ENCODE measurements around the gene FMO3. TPM values are rescaled to one million over a fixed set of nuclear protein-coding genes. Genes with fewer than 3 reads are reported as not detected.

The FMO3 gene
- total RNA-seq, 2 donors from 2014 or later: not detected

GRCh38 chr1:171109966-171110365 is 19.3 kb downstream of the FMO3 start:
- no peaks in the 10 kb centered on the region for H3K36me3 Mint-ChIP-seq
- DNase-seq (ENCODE audit: low spot score in 2 of 2) (no peak), ATAC-seq (no peak)
- no peak overlapping the region for H3K27ac Mint-ChIP-seq
- H3K9me3 Mint-ChIP-seq: peaks cover 0 to 5% of the 10 kb centered on the region in 2 donors

DNA sequence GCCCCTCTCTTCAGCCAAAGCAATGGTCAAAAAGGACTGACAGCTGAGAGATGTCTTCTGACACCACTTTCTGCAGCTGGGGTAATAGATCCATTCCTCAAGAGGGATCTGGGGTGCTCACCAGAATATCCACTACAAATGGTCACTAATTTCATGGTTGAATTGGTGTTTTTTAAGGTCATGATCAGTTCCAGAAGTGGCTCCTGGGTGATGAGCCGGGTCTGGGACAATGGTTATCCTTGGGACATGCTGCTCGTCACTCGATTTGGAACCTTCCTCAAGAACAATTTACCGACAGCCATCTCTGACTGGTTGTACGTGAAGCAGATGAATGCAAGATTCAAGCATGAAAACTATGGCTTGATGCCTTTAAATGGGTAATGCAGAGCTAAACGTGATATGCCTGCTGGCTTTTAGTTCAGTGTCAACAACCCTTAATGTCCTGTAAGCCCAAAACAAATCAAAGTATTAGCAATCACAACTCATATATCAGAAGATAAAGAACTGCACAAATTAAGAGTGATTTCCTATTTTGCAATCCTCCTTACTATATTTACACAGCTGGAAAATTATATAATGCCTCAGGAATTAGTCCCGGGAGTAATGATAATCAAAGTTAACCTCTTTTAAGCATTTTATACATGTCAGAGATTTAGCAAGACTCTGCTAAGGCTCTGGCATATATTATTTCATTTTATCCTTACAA is 20.1 kb downstream of the FMO3 start:
- Mint-ChIP-seq H3K27ac (no peak overlapping the region), H3K9me3 (peaks cover 0 to 5% of the 10 kb centered on the region in 2 donors), H3K36me3 (no peaks in the 10 kb centered on the region)
- DNase-seq (ENCODE audit: low spot score in 2 of 2) (no peak), ATAC-seq (no peak)

DNA sequence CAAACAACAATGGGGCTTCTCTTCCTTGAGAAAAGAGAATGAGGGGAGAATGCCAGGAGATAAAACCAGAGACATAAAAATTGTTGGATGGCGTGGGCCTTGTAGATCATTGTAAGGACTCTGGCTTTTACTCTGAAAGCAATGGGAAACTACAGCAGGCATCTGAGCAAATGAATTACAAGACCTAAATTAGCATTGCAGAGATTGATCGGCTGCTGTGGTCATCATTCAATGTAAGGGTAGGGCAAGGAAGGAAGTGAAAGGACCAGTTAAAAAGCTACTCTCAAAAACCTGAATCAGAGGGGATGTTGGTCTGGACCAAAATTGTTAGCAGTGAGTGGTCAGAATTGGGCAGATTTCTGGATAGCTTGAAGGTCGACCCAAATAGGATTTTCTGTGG is 21.4 kb downstream of the FMO3 start:
- ATAC-seq (no peak), DNase-seq (ENCODE audit: low spot score in 2 of 2) (no peak)
- Mint-ChIP-seq H3K36me3 (no peaks in the 10 kb centered on the region), H3K9me3 (peaks cover 0 to 5% of the 10 kb centered on the region in 2 donors), H3K27ac (no peak overlapping the region)

DNA sequence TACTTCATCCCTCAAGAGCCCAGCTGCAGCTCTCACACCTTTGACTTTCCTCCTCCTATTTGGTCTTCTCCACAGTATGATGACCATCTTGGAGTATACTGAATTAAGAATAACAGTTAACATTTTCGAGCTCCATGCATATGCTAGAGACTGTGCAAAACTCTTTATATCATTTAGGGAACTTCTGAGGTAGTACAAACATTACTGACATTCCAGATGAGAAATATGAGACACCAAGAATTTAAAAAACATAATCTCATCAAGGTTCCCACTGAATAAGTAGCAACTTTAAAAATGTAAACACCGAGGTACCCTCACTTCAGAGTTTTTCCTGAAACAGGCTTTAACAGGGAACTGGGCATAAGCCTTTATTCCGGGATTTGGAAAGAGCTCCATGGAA is 22.7 kb downstream of the FMO3 start:
- no peaks in the 10 kb centered on the region for H3K36me3 Mint-ChIP-seq

GRCh38 chr1:171115280-171115897 is 24.7 kb downstream of the FMO3 start:
- DNase-seq (ENCODE audit: low spot score in 2 of 2): no peak
- ATAC-seq: no peak
- H3K36me3 Mint-ChIP-seq: no peaks in the 10 kb centered on the region
- H3K27ac Mint-ChIP-seq: no peak overlapping the region
- H3K9me3 Mint-ChIP-seq: peaks cover 0 to 5% of the 10 kb centered on the region in 2 donors

More for the DNA sequence above, 22.7 kb downstream of the FMO3 start:
- Mint-ChIP-seq H3K9me3 (peaks cover 0 to 5% of the 10 kb centered on the region in 2 donors), H3K27ac (no peak overlapping the region)
- DNase-seq (ENCODE audit: low spot score in 2 of 2) (no peak), ATAC-seq (no peak)

DNA sequence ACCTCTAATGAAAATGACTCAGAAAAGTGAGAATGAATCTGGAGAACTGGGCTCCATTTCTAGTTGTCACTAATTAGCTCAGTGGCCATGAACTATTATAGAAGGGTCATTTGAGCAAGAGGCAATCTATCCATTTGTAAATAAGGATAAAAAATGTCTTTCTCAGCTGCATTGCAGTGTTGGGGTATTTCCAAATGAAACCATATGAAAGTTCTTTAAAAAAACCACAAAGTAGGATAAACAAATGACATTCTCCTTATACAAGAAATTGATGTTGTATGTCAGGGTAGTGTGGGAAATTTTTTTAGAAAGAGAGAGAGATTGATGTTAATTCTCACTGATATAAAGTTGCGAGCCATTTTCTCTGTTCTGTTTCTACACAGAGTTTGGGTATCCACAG is 26.0 kb downstream of the FMO3 start:
- no peaks in the 10 kb centered on the region for H3K36me3 Mint-ChIP-seq
- peaks cover 0 to under 1% of the 10 kb centered on the region in 2 donors for H3K9me3 Mint-ChIP-seq
- no peak overlapping the region for H3K27ac Mint-ChIP-seq
- DNase-seq (ENCODE audit: low spot score in 2 of 2): no peak
- no peak for ATAC-seq

GRCh38 chr1:171117085-171117484 is 26.4 kb downstream of the FMO3 start:
- H3K27ac Mint-ChIP-seq: no peak overlapping the region
- ATAC-seq (no peak), DNase-seq (ENCODE audit: low spot score in 2 of 2) (no peak)
- H3K36me3 Mint-ChIP-seq: no peaks in the 10 kb centered on the region
- H3K9me3 Mint-ChIP-seq: no peaks in the 10 kb centered on the region

DNA sequence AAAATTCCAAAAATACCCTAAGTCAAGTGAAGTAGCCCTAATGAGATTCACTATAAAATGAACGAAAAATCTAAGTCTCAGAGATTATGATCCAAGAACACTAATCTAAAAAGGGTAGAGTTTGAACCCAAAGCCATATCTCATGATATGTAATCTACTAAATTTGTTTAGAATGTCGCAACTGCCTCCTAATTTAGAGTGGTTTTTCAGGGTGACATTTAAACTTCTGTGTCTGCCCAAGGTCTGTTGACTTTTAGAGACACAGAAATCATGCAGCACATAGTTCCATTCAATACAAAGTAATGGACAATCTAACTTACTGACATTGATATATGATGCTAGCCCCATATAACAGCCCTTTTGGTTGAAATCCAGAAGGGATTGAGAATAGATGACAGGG is 28.9 kb downstream of the FMO3 start:
- DNase-seq (ENCODE audit: low spot score in 2 of 2) (no peak), ATAC-seq (no peak)
- Mint-ChIP-seq H3K27ac (no peak overlapping the region), H3K36me3 (no peaks in the 10 kb centered on the region), H3K9me3 (no peaks in the 10 kb centered on the region)

- ATAC-seq: no peak
- H3K9me3 Mint-ChIP-seq: no peaks in the 10 kb centered on the region
- DNase-seq (ENCODE audit: low spot score in 2 of 2): no peak
- H3K27ac Mint-ChIP-seq: no peak overlapping the region
- no peaks in the 10 kb centered on the region for H3K36me3 Mint-ChIP-seq
Measured at GRCh38 chr1:171122299-171122698, 31.6 kb downstream of the FMO3 start.

DNA sequence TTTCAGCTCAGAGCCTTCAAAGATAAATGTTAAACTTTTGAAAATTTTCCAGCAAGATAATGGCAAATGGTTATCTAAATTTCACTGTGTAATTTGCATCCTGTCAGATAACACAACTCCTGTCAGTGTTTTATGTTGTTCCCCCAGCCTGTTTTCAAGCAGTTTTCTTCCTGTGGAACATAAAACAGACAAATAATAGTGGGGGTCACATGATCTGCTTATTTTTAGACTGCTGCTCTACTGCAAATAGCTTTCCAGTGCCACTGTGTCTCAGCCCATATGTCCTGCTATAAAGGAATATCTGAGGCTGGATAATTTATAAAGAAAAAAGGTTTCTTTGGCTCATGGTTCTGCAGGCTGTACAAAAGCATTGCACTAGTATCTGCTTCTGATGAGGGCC is 32.2 kb downstream of the FMO3 start:
- no peak for DNase-seq (ENCODE audit: low spot score in 2 of 2)
- ATAC-seq: no peak
- H3K27ac Mint-ChIP-seq: no peak overlapping the region
- no peaks in the 10 kb centered on the region for H3K36me3 Mint-ChIP-seq
- peaks cover 0 to 4% of the 10 kb centered on the region in 2 donors for H3K9me3 Mint-ChIP-seq

DNA sequence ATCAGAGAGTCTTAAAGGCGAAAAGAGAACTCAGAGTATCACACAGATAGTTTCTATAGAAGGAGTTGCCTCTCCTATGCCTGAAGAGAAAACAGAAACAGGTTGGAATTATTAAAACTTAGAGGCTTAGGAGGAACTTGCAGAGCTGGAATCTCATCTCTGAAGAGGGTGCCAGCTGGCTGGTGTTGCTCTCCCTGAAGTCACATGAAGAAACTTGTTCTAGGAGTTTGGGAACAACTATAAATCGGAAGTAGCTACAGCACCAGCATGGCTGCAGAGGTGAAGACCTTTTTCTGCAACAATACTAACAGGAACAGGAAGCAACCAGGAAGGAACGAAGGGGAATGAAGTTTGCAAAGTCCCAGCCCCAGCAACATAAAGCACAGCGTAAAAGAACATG is 35.8 kb downstream of the FMO3 start:
- H3K9me3 Mint-ChIP-seq: peaks cover 6 to 7% of the 10 kb centered on the region in 2 donors
- H3K27ac Mint-ChIP-seq: no peak overlapping the region
- ATAC-seq: no peak
- no peak for DNase-seq (ENCODE audit: low spot score in 2 of 2)
- H3K36me3 Mint-ChIP-seq: peaks cover 0 to 6% of the 10 kb centered on the region in 2 donors

DNA sequence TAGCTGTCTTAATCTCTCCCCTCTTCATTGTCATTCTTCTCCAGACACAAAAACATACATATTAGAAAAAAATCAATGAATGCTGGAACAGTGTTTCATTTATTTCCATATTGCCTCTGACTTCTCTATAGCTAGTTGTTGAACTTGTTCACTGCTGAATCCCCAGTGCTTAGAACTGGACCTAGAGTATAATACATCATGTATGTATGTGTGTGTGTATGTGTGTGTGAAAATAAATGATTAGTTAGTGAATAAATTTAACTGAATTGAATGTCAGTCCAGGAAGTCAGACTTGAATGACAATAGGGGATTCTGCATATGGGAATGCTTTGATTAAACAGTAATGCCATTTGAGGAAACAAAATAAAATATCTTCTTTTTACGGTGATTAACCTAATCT is 36.4 kb downstream of the FMO3 start:
- peaks cover 6 to 7% of the 10 kb centered on the region in 2 donors for H3K9me3 Mint-ChIP-seq
- peaks cover 0 to 6% of the 10 kb centered on the region in 2 donors for H3K36me3 Mint-ChIP-seq
- ATAC-seq (no peak), DNase-seq (ENCODE audit: low spot score in 2 of 2) (no peak)
- no peak overlapping the region for H3K27ac Mint-ChIP-seq

DNA sequence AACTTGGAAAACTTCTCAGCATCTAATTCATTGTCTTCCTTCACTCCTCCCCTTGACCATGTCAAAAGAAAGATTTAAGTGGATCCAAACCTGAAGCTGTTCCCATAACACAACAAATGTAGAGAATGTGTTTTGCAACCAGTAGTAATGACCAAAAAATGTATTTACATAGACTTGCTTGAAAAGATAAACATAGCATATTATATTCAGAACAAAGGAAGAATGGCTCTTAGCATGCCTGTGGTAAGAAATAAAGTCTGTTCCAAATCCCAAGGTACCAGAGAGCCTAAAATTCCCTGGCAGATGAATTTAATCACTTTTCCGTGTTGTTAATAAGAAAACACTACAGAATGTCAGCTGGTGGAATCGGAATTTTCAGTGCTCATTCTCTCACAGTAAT is 36.8 kb downstream of the FMO3 start:
- Mint-ChIP-seq H3K36me3 (peaks cover 0 to 6% of the 10 kb centered on the region in 2 donors), H3K9me3 (peaks cover 6 to 7% of the 10 kb centered on the region in 2 donors), H3K27ac (no peak overlapping the region)
- no peak for DNase-seq (ENCODE audit: low spot score in 2 of 2)
- ATAC-seq: no peak

- H3K36me3 Mint-ChIP-seq: peaks cover 0 to 6% of the 10 kb centered on the region in 2 donors
- DNase-seq (ENCODE audit: low spot score in 2 of 2) (no peak), ATAC-seq (no peak)
- no peak overlapping the region for H3K27ac Mint-ChIP-seq
- H3K9me3 Mint-ChIP-seq: peaks cover 6 to 7% of the 10 kb centered on the region in 2 donors
Measured at GRCh38 chr1:171128463-171128862, 37.8 kb downstream of the FMO3 start.

- no peak for DNase-seq (ENCODE audit: low spot score in 2 of 2)
- Mint-ChIP-seq H3K9me3 (no peaks in the 10 kb centered on the region), H3K27ac (no peak overlapping the region), H3K36me3 (no peaks in the 10 kb centered on the region)
- ATAC-seq: no peak
Measured at GRCh38 chr1:171134204-171134923, 43.7 kb downstream of the FMO3 start.

DNA sequence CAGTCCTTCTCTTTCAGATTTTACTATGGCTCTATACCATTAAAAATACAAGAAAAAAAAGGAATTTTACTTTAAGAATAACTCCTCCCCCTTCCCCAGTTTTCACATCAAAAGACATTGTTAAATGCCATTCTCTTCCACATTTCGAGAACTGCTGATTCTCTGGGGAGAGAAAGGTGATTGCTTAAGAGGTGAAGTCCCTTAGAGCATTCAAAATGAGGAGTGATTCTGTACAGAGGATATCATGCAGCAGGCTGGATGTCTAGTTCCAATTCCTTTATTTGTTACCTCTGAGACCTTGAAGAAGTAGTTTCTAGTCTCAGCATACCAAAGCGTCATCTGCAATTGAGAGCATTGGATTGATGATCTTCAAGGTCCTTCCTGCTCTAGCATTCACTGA is 46.9 kb downstream of the FMO3 start:
- ATAC-seq (no peak), DNase-seq (ENCODE audit: low spot score in 2 of 2) (no peak)
- no peaks in the 10 kb centered on the region for H3K9me3 Mint-ChIP-seq
- no peak overlapping the region for H3K27ac Mint-ChIP-seq
- no peaks in the 10 kb centered on the region for H3K36me3 Mint-ChIP-seq

DNA sequence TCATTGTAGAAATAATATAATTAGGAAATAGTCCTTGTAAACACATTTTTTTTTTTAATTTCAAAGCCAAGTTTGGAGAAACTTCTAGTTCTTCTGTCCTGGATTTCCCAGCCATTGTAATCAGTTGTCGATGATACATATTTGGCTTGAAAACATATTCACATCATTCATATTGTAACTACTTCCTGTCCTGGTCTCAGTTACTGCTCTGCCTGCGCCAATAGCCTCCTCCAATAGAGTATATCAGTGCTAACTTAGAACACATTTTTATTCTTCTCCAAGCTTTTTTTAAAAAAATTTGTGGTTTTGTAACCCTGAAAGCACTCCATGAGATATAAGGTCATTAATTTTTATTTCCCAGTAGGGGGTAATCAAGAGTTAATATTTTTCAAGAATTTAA is 48.3 kb downstream of the FMO3 start:
- ATAC-seq (no peak), DNase-seq (ENCODE audit: low spot score in 2 of 2) (no peak)
- Mint-ChIP-seq H3K27ac (no peak overlapping the region), H3K36me3 (no peaks in the 10 kb centered on the region), H3K9me3 (no peaks in the 10 kb centered on the region)
